NK-92 treated with Interleukin-12 subunit alpha and Interleukin-12 subunit beta, amount 100 ng/mL, for 24 hours (cell line): ENCODE measurements around the gene ATP1A3.

ENCODE experiments used
- DNase-seq: peaks from one replicate; lab custom pipeline; 2025; lab: John Stamatoyannopoulos, UW

The ATP1A3 gene

GRCh38 chr19:41928754-41929535 lies 65.1 kb downstream of the ATP1A3 start:
- DNase-seq = no peak

GRCh38 chr19:41928221-41928683 lies 65.8 kb downstream of the ATP1A3 start, which contains the start of gene ERFL:
Gene ERFL, minus strand, starts transcription at chr19:41928449. Its CDS starts 15,530 bp downstream, at chr19:41912919.
- DNase-seq = no peak

- DNase-seq = no peak
Observed at GRCh38 chr19:41927497-41928192, 66.4 kb downstream of the ATP1A3 start.

GRCh38 chr19:41926763-41927496 lies 67.1 kb downstream of the ATP1A3 start:
- no peak for DNase-seq

GRCh38 chr19:41926028-41926762 lies 67.8 kb downstream of the ATP1A3 start:
- no peak for DNase-seq

- DNase-seq = no peak
Observed at GRCh38 chr19:41925208-41926003, 68.6 kb downstream of the ATP1A3 start.

GRCh38 chr19:41924151-41925145 lies 69.6 kb downstream of the ATP1A3 start:
- DNase-seq = no peak

- no peak for DNase-seq
Observed at GRCh38 chr19:41923045-41923788, 70.8 kb downstream of the ATP1A3 start.

- DNase-seq = no peak
Observed at GRCh38 chr19:41922585-41922984, 71.4 kb downstream of the ATP1A3 start.

GRCh38 chr19:41921577-41922576 lies 72.2 kb downstream of the ATP1A3 start:
- DNase-seq = no peak

- no peak for DNase-seq
Observed at GRCh38 chr19:41920882-41921576, 73.0 kb downstream of the ATP1A3 start.

- DNase-seq = no peak
Observed at GRCh38 chr19:41919948-41920712, 73.9 kb downstream of the ATP1A3 start.

- no peak for DNase-seq
Observed at GRCh38 chr19:41918653-41919244, 75.3 kb downstream of the ATP1A3 start.

- DNase-seq = no peak
Observed at GRCh38 chr19:41918095-41918494, 75.9 kb downstream of the ATP1A3 start.

GRCh38 chr19:41917676-41918075 lies 76.4 kb downstream of the ATP1A3 start:
- no peak for DNase-seq
